DOHH2 (cell line): Measurements from ENCODE around the gene AMBRA1.

ENCODE experiments used
- CTCF ChIP-seq: fragments of 200-600 bp; sonication (generic); IDR thresholded peaks from one replicate; pipeline ENCODE4 v1.5.1; 2014; ENCODE audit warnings: antibody characterized with exemption, mild to moderate bottlenecking, low read depth, low read length; ENCODE audit not compliant: poor library complexity, severe bottlenecking
- EZH2phosphoT487 ChIP-seq: fragments of 200-600 bp; sonication (generic); IDR thresholded peaks from 2 replicates; pipeline ENCODE4 v1.6.1; 2017; ENCODE audit warnings: borderline replicate concordance, mild to moderate bottlenecking, antibody characterized with exemption, low read length, moderate library complexity, mixed read lengths

- no peak for TF ChIP-seq CTCF
- no peak for TF ChIP-seq EZH2phosphoT487
Observed at GRCh38 chr11:46418751-46419150, 175.1 kb downstream of the AMBRA1 start.
